CD4-positive, alpha-beta T cell treated with Interleukin-15 for 1 hour (primary cell): ENCODE data around the gene MACROD2.

Source experiments
- DNase-seq: peaks from one replicate; pipeline ENCODE4 v3.0.0-alpha.2; 2020

MACROD2 gene

DNA sequence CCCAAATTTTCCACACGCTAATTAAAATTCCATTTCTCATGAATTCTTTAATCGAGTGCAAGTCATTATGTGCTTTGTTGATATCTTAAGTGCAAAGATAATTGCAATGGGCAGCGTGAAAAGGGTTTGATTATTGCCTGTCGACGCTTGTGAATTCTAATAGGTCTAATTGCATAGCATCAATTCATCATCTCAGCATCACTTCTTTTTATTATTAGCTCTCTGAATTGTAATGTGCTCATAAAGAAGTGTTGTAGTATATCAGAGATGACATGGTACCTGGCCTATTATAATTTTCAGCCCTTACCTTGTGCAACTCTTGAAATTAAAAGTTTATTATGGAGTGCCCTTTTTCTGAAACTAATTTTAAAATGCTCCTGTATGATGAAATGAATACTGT lies 1208.9 kb downstream of the MACROD2 start:
- no peak for DNase-seq

DNA sequence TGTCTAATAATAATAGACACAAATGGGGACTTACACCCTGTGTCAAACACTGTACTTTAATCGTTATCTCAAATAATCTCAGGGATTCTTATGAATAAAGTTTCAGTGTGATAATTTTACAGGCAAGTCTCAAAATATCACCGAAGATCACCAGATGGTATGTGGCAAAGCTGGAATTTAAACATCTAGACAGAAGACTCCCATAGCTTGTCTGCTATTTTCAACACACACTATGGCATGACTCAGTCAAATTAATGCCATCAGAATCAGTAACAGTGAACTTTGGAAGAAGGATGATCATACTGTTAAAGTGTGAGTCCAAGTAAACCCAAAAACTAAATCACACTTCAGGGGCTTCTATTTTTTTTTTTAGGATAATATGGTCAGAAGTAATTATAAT lies 1209.7 kb downstream of the MACROD2 start:
- no peak for DNase-seq

DNA sequence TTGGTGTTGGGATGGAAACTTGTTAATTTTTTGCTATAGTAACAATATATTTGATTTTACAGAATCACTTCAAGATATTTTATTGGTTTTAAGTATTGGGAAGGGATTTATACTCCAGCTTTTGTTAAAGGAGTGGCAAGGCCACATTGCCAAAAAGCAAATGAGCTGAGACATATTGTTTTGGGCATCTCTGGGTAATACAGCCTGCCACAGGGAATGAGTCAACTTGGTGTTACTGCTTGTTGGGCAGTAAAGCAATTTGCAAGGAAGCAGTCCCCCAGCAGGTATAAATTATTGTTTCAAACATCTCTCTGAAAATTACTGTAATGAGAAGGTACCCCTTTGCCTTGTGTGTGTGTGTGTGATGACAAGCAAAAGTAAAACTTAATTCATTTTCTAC lies 1210.4 kb downstream of the MACROD2 start:
- DNase-seq, result no peak

DNA sequence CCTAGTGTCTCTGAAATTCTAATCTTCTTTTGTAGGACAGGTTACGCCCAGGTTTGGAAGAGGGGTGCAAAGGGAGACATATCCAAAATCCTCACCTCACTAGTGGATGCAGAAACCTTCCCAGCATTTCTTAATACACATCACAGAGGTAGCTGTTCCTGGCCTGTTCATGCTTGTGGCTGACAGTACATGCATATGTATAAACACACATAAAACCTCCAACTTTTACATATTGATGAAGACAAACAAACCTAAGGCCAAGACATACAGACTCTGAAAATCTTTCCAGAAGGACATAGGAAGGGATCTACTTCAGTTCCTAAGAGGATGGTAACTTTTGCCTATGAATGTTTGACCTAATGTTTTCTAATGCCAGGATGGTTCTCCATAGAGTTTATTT lies 1214.2 kb downstream of the MACROD2 start:
- DNase-seq, result no peak

DNA sequence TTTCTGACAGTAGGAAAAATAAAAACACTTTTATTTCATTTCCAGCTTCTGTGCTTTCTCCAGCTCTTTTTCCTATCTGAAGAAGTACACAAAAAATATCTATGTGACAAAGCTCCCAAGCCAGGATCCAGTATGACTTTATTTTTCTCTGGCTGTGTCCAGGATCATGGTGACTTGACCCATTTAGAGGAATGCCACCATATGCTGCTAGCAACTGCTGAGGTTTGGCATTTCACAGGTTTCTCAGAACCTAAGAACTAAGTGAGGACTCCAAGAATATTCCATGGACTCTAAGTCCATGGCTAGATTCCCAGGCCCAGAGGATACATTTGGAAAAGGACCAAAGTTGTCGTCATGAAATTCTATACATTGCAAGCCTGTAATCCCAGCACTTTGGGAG lies 1218.7 kb downstream of the MACROD2 start:
- DNase-seq, result no peak

DNA sequence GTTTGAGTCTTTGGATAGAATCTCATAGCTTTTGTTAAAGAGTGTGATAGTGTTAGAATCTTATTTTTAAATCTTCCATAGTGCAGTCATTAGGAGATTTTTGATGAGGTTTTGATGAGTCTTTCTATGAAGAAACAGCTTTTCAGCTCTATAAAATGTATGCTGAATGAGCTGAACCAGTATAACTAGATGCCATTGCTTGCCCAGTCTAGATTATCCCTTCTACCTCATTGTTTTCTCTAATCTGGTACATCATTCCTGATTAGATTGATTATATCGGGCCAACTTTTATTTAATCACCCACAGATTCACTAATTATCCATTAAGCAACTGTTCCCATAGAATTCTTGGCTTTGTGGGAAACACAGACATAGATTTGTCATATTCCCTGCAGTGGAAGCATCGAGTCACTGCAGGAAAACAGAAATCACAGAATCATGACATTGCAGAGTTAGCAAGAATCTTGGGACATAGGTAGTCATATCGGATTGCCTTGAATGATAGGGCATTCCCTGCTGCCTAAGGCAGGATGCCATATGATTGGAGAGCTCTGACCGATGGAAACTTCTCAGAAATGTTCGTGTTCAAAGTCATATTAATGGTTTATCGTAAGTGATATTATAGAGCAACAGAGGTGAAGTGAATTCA lies 1224.8 kb downstream of the MACROD2 start:
- DNase-seq, result no peak

DNA sequence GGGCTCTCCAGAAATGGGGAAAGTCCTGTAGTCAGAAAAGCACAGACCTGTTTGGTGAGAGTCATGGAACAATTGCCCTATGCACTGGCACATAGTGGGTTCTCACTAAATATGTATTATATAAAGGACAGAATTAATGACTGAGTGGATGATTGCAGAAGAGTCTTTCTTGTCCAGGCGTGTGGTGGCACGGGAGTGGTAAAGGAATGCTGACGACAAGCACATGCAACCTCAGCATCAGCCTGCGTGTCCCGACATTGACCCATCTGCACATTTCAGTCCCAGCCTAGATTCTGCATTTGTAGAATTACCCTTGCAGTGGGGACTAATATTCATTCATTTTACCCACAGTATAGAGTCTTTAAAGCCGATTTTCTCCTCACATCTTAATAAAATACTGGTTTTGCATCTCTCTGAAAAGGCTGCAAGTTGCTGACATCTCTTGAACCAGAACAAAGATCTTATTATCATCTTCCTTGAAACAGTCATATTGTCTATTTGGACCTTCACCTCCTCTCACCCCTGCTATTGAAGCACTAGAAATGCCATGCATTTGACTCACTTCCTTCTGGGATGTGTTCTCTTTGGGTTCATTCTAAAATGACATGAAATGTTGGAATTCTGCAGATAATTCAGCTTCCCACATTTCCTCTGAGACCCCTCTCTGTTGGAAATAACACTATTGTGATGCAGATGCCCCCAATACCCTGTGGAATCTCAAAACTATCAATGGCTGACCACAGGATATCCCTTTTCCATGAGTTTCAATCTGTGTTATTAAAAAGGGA lies 1225.7 kb downstream of the MACROD2 start:
- no peak for DNase-seq

DNA sequence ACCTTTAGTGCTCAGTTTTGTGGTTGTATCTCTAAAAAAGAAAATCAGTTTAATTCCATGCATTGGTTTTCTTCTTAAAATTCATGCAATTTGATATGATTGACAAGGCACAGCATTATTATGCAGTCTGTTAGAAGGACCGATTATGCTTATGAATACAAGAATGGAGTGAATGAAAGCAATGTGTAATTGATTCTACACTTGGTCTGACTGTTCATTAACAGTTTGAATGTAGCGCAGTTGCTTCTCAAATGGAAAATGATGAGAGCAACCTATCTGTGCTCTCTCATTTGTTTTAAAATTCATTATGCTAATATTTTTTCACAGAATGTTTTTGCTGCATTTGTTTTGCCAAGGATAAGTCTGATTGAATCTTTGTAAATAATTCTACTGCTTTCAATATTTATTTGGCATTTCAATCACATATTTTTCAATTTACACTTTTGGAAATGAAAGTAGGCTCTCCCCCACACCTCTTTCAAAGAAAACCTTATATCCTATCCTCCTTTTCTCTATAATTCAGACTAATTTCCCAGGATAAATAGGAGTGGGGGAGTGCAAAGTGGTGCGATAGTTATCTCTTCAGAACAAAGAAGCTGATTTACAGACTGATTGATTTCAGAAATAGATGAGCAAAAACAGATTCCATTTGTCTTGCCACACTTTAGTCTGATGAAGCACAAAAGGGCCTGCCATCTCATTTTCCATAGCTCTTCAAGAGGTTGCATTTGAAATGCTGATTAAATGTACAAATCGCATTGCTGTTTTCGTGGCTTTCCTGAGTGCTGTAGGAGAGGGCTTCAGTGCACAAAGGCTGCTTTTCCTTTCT lies 1227.4 kb downstream of the MACROD2 start:
- DNase-seq, result no peak

DNA sequence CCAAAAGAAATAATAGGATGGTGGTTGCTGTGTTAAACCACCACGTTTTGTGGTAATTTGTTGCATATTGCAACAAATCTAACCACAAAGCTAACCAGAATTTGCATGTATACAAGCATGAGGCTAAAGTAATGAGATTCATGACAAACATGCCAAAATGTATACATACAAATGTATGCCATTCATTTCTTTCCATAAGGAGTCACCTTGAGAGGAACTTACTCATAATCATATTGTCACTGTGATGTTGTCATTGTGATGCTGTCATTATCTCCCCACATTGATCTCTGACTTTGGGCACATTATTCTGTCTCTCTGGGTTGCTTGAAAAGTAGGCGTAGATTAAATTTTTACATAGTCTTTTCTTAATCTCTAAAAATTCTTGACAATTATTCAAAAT lies 1228.9 kb downstream of the MACROD2 start:
- no peak for DNase-seq

DNA sequence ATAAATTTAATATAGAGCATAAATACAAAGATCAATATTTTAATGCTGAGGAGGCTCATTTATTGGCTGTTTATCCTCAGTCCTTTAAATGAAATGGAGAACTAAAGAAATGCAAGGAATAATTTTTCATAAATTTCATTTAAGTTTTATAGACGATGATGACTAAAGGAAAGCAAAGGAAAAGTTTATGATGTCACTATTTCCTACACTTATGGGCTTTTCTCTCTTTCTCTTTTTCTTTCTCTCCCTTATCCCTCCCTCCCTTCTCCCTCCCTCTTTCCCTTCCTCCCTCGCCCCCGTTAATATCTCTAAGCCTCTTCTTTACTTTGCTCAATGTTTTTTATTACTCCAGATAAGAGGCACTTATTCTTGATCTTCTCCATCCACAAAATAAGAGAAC lies 1231.8 kb downstream of the MACROD2 start:
- DNase-seq, result no peak

DNA sequence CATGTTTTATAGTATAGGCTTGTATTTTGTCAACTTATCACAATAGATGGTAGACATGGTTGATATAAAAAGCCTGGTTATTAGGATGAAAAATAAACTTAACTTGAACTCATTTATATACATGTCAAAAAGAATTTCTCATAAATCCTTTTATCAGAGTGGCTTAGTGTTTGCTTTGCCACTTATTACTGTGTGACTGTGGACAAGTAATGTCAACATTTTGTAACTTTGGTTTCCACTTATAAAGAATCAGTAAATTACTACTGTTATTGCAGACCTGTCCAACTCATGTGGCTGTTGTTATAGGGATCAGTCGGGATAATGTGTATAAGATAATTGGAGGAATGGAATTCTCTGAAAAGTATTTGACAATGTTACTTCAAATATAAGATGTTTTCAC lies 1236.9 kb downstream of the MACROD2 start:
- DNase-seq, result no peak

DNA sequence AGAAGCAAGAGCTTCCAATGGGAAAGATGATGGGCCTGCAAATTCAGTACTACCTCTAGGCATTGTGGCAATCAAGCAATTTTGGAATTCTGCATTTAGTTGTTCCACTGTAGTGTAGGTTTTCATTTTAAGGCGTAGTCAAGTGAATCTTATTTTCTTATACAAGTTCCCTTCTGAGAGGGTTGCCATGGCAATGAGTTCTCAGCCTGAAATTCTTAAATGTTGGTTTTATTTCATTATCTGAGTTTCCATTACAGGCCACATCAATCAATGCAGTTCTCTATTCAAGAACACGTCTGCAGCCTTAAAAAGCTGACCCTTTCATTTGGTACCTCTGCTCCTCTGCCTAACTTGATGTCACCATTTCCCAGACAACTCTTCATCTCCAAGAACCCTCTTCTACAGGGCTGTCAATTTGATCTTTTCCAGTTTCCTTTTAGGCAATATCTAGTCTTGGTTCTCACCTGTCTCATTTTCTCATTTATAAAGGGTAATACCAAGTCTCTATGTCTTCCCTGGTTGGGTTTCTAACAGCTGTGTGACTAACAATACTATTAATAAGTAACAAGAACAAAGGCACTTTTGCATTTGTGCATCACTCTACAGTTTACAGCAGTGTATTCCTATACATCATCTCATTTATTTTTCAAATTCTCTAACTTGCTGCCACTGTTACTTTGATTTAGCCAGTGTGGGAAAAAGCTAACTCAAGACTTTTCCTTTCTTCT lies 1240.3 kb downstream of the MACROD2 start:
- DNase-seq, result no peak

DNA sequence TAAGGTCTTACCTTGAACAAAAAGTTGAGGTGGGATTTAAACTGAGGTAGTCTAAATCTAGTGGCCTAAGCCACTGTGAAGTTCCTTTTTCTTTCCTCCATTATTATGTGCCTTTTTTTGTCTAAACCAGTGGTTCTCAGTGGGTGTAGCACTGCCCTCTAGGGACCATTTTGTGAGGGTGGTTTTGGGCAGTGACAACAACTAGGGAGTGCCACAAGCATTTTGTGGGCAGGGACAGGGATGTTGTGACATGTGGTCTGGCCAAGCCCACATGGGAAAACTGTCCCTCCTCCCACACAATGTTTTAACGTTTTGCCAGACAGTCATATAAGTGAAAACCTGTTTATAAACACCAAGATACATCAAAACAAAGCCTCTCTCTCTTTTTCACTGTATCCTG lies 1241.5 kb downstream of the MACROD2 start:
- peak; percentile 17 for DNase-seq

DNA sequence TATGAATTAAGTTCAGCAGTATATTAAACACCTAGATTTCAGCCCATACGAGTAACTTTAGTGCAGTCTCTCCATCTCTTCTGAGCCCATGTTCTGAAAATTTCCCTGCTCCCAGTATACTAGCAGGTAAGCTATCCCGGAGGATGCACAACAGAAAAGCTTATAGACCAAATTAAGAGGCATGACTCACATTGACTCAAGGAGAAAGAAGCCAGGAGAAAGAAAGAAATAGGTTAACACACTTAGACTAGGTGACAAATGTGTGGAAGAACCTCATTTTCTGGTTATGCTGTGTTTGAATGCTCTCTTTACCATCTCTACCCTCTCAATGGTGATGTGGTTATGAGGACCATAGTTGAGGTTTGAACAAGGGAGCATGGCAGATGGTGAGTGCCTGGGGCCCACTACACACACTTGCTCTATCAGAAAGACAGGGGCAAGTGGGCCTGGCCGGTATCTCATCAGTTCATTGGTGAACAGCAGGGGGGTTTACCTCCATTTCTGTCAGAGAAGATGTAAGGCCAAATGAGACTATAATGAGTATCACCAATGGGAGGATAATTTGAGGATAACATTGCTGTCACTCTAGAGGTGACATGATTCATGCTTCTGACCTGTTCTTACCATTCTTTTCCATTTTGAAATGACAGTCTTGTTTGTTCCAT lies 1244.4 kb downstream of the MACROD2 start:
- no peak for DNase-seq

DNA sequence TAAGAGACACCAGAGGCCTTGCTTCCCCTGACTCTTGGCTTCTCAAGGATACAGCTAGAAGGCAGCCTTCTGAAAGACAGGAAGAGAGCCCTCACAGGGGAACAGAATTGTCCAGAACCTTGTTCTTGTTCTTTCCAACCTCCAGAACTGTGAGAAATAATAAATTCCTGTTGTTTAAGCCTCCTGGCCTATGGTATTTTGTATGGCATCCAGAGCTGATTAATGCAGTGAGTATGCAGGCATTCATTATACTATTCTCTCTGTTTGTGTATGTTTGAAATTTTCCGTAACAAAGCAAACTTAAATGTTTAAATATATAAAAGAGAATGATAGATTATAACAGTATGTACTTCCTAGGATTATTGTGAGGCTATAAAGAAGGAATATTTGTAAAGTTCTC lies 1245.5 kb downstream of the MACROD2 start:
- no peak for DNase-seq

DNA sequence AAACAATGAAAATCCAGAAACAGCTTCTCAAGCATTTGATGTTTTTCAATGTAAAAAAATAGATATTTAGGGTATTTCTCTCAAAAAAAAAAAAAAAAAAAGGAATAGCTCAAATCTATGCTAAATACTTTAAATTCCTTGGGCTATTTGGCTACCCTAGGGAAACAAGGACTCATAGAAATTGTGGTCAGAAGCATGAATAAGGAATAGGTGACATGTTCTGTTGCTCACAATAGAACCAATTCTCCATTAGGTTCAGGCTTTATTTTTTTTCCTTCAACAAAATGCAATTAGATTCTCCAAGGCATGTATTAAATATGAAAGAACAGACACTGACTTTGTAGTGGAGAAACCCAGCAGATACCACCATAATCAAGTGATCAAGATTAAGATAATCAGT lies 1246.4 kb downstream of the MACROD2 start:
- no peak for DNase-seq

DNA sequence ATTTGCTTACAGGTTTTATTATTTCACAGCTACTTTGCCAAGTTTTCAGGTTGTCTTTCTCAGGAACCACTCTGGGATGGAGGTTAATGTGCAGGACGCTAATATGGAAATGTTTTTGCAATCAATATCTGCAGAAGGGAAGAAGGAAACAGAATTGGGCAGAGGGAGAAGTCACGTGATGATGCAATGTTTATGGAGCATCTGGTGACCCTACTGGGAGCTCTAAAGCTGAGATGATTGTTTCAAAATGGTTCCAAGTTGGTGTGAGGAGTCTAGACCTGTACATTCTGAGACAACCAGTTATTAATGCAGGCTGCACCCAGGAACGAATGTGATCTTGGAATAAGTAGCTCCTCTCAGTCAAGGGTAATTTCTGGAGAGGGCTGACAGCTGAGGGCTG lies 1247.5 kb downstream of the MACROD2 start:
- DNase-seq, result no peak

DNA sequence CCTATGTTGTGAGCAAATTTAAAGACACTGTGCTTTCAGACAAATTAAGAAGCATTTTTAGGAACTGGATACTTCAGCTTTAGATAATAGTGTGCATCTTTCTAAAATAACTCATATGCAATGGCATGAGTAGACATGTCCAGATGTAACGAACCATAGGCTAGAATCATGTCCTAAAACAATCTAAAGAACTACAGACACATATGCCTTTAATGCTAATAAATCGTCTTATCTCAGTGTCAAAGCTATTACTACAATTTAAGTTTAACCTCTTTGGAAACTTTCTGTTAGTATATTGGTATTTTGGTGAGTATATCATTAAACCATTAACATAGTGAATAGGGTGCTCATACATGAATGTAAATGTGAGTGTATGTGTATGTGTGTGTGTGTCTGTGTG lies 1250.6 kb downstream of the MACROD2 start:
- DNase-seq, result no peak

DNA sequence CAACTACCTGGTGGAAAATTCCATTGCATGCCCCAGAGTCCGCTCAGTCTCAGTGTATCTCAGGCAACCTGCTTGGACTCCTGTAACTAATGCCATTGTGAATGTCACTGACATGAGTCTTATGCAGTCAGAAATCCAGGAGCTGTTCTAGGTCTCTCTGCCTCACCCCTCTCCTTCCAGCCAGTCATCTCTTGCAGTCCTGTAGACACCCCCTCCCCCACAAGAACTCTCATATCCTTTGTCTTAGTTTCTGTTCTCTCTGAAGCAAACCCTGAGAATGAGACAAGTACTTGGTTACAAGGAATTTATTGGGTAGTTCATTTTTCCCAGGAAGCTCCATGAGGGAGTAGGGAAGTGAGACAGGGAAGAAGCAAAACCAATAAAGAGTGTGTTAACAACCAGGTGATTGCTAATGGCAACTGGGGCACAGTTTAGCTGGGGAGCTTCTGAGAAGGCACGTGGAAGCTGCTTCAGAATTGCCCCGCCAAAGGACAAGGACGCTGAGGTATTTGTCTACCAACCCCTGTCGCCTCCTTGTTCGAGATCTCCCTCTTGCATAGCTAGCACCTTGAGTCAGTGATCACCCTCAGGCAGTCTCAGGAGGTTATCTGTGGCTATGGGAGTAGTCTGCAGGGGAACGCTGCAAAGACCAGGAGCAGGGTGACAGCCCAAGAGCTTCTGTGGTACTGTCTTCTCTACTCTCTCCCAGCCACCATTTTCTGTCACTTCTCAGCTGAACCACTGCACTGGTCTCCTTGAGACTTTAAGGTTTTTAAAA lies 1253.5 kb downstream of the MACROD2 start:
- no peak for DNase-seq

DNA sequence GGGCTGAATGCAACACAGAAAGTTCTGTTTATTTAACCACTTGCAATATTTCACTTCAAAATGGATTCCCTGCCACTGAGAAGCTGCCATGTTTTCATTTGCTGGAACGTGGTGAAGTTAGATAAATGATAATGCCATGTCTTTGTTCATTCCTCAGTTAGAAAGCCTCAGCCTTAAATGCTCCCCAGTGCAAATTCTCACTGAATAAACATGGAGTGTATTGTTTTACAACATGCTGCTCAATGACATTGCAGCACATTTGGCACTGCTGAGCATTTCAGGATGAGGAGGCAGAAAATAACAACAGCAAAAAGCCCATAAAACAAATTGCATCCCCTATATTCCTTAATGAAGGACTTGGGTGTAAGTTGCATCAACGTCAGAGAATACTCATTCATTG lies 1255.9 kb downstream of the MACROD2 start:
- no peak for DNase-seq

DNA sequence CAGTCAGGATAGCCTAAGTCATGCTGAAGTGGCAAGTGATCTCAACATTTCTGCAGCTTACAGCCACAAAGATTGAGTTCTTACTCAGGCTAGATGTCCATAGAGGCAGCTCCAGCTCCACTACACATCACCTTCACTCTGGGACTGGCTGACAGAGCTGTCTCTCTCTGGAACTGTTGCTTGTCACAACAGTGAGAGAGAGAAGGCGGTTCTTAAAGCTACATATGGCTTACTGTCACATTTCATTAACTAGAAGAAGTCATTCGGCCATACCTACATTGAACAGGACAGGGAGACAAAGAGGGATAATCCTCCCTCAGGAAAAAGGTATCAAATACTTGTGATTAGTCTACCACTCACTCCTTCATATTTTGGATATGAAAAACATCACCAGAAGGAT lies 1257.0 kb downstream of the MACROD2 start:
- no peak for DNase-seq

DNA sequence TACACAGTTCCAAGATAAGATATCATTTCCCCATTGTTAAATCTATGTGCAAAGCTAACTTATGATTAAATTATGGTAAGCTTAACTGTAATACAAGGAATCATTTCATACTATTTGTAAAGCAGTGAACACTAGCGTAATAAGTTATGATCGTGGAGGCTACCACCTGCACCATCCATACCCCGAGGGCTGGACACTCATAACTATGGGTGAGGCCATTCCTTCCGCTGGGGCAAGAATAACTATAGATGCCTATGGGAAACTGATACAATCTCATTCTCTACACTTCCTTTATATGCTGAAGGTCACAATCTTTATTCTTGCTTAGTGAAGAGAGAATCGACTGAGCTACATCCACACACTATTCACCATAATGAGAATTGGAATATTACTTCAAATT lies 1258.1 kb downstream of the MACROD2 start:
- no peak for DNase-seq
